GM18517 (cell line): ENCODE data around the gene ANKFN1.

Experiments
- ATAC-seq: cut with Tn5 transposase; IDR thresholded peaks from one replicate; pipeline ENCODE4 v1.9.1; 2021; ENCODE audit warnings: mild to moderate bottlenecking, moderate library complexity; ENCODE audit not compliant: unreplicated experiment

The ANKFN1 gene

GRCh38 chr17:56486732-56487131 lies 333.5 kb downstream of the ANKFN1 start:
- ATAC-seq: no peak

GRCh38 chr17:56488800-56489199 lies 335.5 kb downstream of the ANKFN1 start:
- ATAC-seq: no peak

DNA sequence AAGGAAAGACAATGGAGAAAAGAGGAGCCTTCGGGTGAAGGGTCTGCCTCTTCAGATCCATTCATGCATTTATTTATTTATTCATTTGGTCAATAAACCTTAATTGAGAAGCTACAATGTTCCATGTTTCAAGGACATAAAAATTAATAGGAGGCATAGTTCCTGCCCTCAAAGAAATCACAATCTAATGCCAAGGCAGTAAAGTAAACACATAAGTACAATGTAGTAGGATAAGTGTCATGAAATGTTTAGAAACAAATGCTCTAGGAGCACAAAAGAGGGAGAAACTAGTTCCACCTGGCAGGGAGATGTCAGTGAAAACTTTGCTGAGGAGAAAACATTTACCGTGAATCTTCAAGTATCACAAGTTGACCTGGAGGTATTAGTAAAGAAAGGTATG lies 336.7 kb downstream of the ANKFN1 start:
- ATAC-seq: no peak

GRCh38 chr17:56495556-56495955 lies 342.3 kb downstream of the ANKFN1 start:
- ATAC-seq: no peak

- ATAC-seq: no peak
Measured at GRCh38 chr17:56497132-56497531, 343.9 kb downstream of the ANKFN1 start.

DNA sequence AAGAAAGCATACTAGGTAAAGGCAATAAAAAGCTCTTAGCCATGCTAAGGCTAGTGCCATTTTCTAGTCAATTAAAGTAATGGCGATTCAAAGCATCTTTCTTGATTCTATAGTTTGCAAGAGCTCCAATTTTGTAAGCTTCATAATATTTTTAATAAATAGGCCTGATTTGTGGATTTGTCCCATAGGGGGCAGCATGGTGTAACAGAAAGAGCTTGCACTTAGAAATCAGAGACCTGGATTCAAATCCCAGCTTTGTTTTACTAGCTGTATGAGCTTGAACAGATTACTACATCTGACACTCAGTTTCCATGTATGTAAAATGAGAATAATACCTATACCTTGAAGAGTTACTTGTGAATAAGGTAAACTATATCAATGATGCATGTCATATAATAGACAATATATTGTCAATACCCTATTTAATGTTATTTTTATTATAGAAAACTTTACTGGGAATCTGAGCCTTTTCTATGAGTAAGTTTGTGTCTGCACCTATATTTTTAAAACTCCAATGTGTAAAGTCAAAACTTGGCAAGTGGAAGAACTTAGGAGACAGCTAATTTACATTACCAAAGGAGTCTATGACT lies 346.6 kb downstream of the ANKFN1 start:
- no peak for ATAC-seq

DNA sequence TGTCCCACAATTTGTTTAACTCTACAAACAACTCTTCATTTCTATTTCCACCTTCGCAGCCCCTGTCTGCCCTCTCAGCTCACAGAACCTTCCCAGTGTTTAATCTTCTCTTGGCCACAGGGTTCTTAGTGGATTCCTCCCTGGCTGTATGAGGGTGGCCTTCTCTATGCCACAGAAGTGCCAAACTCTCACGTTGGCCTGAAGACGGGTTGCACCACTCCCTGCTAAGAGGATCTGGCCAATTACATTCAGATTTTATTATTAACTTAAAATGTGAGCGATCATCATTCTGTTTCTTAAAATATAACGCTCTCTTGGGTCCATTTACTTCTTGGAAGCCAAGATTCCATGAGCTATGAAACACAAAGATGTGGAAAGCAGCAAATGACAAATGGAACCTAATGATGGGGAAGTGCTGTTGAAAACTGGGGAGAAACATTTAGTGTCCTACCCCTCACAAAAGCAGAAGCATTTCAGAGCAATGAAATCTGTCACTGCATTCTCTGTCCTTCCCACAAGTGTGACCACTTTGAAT lies 348.9 kb downstream of the ANKFN1 start:
- ATAC-seq: no peak

GRCh38 chr17:56505154-56505756 lies 352.0 kb downstream of the ANKFN1 start:
- ATAC-seq: no peak

DNA sequence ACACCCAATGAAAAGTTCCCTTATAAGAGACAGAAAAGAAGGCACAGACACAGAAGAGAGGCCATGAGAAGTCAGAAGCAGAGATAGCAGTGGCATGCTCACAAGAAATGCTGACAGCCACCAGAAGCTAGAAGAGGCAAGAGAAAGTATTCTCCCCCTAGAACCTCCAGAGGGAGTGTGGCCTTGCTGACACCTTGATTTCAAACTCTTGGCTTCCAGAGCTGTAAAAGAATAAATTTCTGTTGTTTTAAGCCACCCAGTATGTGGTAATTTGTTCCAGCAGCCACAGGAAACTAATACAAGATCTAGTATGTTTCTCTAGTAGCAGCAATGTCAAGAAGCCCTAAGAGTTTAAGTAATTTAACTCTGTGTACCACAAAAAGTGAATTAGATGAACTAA lies 353.1 kb downstream of the ANKFN1 start:
- no peak for ATAC-seq

- ATAC-seq: no peak
Measured at GRCh38 chr17:56510554-56511342, 357.5 kb downstream of the ANKFN1 start.

DNA sequence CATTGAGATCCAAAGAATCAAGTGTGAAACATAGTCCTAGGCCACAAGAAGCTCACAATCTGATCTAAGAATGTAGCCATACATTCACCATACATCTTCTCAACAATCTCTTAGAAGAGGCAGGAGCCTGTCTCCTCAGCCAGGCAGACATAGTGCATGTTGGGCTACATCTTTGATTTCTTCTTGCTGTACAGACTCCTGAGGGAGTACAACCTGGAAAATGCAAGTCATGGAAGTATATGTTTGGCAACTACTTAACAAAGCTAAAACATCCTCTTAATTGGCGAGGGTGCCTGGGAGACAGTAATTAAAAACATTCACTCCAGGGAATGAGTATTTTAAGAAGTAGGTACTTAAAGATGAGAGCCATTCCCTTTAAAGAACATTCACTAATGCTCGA lies 361.0 kb downstream of the ANKFN1 start:
- no peak for ATAC-seq

- no peak for ATAC-seq
Measured at GRCh38 chr17:56514899-56515298, 361.6 kb downstream of the ANKFN1 start.

DNA sequence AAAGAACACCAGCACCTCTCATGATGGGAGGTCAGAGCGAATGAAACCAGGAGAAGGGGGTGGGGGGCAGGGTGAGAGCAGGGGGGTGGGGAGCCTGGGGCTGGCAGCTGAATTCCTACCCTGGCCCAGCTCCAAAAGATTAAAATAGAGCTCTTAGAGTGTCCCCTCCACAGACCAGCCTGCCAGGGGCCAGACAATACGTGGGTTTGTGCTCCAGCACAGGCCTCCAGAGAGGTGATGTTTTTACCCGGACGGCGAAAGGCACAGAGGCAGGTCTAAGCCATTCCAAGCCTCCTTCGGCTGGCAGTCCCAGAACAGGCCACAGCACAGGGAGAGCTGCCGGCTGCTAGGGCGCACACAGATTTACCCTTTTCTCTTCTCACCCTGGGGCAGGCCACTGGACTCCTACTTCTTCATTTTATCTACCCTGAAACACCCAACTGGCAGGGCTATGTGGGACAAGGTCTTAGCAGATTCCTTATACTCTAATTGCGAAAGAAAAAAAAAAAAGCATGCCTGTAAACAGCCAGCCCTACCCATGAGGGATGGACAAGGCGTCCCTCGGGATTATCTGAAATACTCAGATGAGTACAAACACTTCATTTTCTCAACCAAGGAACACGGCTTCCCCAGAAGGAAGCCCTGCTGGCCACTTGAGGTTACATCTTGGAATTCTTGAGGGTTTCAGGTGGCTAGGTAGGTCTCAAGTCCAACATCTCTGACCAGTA lies 368.3 kb downstream of the ANKFN1 start:
- no peak for ATAC-seq

DNA sequence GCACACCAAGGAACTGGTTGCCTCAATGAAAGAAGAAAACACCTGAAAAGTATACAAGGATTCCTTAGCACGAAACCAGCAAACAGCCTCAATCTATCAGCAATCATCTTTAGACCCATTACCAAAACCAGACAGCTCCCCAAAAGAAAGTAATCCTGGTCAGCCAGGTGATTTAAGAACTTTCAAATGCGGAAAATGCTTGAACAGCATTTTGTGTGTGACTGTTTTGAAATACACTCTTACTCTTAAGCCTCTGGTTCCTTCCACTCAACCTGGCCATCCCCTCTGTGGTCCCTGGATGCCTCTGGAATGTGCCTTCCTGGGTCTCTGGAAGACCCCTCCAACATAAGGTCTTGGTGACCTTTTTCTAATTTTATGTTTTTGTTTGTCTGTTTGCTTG lies 369.8 kb downstream of the ANKFN1 start:
- ATAC-seq: no peak

DNA sequence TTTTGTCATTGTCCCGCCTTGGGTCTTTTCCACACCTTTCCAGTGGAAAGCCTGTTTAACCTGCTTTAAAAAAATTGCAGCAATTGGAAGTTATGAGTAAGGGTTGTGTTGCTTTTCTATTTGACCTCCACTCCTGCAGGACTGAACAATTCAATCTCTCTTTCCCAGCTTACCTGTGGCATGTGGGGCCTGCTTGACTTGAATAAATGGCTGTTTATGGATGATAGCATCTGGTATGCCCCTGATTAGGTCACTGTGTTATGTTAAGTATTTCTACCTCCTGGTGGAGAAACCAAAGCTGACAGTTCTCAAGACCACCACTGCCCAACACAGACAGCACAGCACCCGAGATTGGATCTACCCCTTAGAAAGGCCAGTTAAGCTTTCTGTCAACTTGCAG lies 375.4 kb downstream of the ANKFN1 start:
- ATAC-seq: no peak

DNA sequence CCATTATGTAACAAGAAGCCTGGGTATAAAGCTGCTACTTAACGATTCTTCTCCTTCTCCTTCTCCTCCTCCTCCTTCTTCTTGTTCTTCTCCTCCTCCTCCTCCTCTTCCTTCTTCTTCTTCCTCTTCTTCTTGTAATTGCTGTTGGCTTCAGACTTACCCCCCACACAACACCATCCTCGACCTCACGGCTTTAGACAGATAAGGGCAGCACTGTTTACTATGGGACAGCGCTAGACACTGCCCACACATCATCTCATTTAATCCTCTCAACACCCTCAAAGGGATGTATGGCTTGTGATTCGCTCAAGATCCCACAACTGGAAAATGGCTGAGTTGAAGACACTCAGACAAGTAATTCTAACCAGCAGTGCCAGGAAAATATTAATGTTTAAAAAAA lies 379.7 kb downstream of the ANKFN1 start:
- ATAC-seq: no peak

GRCh38 chr17:56536766-56537165 lies 383.5 kb downstream of the ANKFN1 start:
- ATAC-seq: no peak

GRCh38 chr17:56540836-56541235 lies 387.6 kb downstream of the ANKFN1 start:
- ATAC-seq: no peak

DNA sequence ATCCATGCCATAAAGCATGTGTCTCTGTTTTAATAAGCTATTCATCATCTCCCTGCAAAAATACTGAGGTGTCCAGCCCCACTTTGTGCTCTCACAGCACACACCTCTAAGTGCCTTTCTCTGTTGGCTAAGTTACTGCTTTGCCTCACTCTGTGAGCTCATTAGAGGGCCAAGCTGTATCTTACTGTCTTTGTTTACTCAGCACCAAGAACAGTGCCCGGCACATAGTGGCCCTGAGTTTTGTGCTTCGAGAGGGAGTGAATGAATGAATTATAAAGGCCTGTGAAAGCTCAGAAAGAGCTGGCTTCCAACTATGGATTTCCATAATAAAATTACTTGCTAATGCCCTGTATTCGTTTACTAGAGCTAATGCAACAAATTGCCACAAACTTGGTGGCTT lies 390.0 kb downstream of the ANKFN1 start:
- no peak for ATAC-seq

DNA sequence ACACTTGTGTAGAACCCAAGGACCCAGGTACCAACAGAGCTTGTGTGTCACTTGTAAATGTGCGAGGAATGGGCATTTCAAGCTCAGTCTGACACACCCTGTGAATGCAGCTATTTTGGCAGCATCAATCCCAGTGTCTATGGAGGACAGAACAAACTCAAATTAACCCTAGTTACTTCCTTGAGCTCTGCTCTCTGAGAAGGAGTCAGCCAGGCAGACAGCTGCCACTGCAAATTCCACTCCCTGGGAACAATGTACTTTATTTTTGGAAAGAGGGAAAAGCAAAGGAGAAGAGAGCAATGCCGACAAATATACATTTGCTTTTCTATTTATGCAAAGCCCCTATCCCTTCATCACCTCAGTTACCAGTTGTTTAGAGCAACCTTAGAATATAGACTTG lies 391.8 kb downstream of the ANKFN1 start:
- ATAC-seq: no peak

DNA sequence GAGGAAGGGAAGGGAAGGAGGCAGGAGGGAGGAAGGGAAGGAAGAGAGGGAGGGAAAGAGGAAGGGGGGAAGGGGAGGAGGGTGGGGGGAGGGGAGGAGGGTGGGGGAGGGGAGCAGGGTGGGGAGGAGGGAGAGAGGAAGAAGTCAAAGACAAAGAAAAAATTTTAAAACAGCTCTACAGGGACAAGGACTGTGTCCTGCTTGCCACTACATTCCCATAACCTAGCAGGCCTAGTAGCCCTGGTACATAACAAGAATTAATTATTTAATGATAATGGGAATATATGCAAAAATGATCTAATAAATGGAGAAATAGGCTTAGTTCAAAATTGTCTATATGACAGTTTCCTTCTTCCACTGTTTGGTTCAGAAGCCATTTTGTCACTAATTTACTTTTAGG lies 392.7 kb downstream of the ANKFN1 start:
- no peak for ATAC-seq
